IPS DF 6.9 (cell line): ENCODE results near the gene SHISAL2A.

Source experiments
- DNase-seq: peaks from one replicate; pipeline ENCODE4 v3.0.0-alpha.2; 2013; ENCODE audit warnings: low read depth, low spot score
- H3K27ac ChIP-seq: one replicate; pipeline ENCODE4 v1.5.1; 2013; ENCODE audit warnings: low read length, control low read depth
- H3K27me3 ChIP-seq: 2 replicates; pipeline ENCODE4 v1.6.1; 2013; ENCODE audit warnings: mild to moderate bottlenecking, low read length; ENCODE audit not compliant: control insufficient read depth, insufficient read depth
- H3K36me3 ChIP-seq: 2 replicates; pipeline ENCODE4 v1.6.1; 2013; ENCODE audit warnings: low read length; ENCODE audit not compliant: control insufficient read depth, insufficient read depth
- H3K4me1 ChIP-seq: 2 replicates; pipeline ENCODE4 v1.6.1; 2013; ENCODE audit warnings: low read length; ENCODE audit not compliant: control insufficient read depth, insufficient read depth
- H3K4me3 ChIP-seq: 2 replicates; pipeline ENCODE4 v1.5.1; 2013; ENCODE audit warnings: mild to moderate bottlenecking, low read length
- H3K9me3 ChIP-seq: 2 replicates; pipeline ENCODE4 v1.6.1; 2013; ENCODE audit warnings: low read length, inconsistent platforms; ENCODE audit not compliant: control insufficient read depth, insufficient read depth
- WGBS: extraction: QIAGEN DNeasy Blood & Tissue Kit; methylation state at CpG from one replicate; pipeline ENCODE4 v1.1.7; 2013; ENCODE audit warnings: mixed read lengths, missing lambda C conversion rate; ENCODE audit not compliant: insufficient read length, insufficient coverage; 5-methylcytosine and 5-hydroxymethylcytosine counted together

SHISAL2A gene

GRCh38 chr1:52702886-52703787 lies 70.2 kb downstream of the SHISAL2A start:
- H3K9me3 ChIP-seq = no peaks in the 10 kb centered on the region
- H3K36me3 ChIP-seq = no peaks in the 10 kb centered on the region
- H3K27me3 ChIP-seq = no peaks in the 10 kb centered on the region
- no CpG with 5 or more reads among the region's 35 CpGs for WGBS
- no peaks in the 10 kb centered on the region for H3K4me1 ChIP-seq
- peak overlapping the region; percentile 33; the same call in 1 of the 2 replicates for H3K4me3 ChIP-seq
- no peak overlapping the region for H3K27ac ChIP-seq
- DNase-seq = peak; percentile 92

- no peaks in the 10 kb centered on the region for H3K27me3 ChIP-seq
- no peaks in the 10 kb centered on the region for H3K4me1 ChIP-seq
- no CpG with 5 or more reads among the region's 6 CpGs for WGBS
- no peak overlapping the region for H3K27ac ChIP-seq
- H3K36me3 ChIP-seq = no peaks in the 10 kb centered on the region
- H3K4me3 ChIP-seq = no peak overlapping the region
- DNase-seq = no peak
- H3K9me3 ChIP-seq = no peaks in the 10 kb centered on the region
Measured at GRCh38 chr1:52706136-52706670, 73.2 kb downstream of the SHISAL2A start.
